NCI-H2029 treated with DMSO at 0.1 percent for 48 hours (cell line): Measurements from ENCODE around the gene TCEAL9.
"Not testable (repeated sequence)": the region's sequence is repeated elsewhere in the genome, so short reads cannot be mapped to it uniquely, and the experiment has no call there.

Experiments
- DNase-seq: peaks from one replicate; lab custom pipeline; 2025; lab: John Stamatoyannopoulos, UW

TCEAL9 gene, protein sequence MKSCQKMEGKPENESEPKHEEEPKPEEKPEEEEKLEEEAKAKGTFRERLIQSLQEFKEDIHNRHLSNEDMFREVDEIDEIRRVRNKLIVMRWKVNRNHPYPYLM

DNA sequence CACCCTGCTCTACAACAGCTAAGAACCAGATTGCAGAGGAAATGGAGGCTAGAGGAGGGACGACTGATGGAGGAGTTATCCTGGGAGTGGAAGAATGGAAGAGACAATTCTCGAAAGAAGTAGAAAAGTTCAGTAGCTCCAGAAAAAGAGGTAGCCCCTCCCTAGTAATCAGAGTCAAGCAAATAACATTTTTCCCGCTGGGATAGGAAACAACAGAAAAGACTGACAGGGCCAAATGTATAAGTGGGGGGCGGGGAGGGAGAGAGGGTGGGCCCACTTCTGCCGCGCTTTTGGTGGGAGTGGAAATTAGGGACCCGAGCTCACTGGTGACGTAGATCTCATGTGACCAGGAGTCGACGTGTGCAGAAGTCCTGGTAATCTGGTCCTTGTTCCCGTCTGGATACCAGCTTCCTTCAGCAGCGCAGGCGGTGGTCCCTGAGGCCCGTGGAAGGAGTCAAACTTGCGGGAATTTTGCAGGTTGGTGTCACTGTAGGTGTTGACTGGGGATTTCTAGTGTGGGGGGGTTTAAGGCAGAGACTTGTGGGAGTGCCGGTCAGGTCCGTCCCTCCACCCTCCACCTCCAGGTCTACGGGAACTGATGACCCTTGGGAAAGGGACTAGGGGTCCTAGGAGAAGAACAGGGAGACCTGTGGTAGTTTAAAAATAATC is at the start of gene TCEAL9:
Gene TCEAL9 (plus strand): TSS at position 377 of the 669 bp plus-strand sequence. CDS start 1,179 bp downstream, outside the sequence.
- peak; percentile 11 for DNase-seq

DNA sequence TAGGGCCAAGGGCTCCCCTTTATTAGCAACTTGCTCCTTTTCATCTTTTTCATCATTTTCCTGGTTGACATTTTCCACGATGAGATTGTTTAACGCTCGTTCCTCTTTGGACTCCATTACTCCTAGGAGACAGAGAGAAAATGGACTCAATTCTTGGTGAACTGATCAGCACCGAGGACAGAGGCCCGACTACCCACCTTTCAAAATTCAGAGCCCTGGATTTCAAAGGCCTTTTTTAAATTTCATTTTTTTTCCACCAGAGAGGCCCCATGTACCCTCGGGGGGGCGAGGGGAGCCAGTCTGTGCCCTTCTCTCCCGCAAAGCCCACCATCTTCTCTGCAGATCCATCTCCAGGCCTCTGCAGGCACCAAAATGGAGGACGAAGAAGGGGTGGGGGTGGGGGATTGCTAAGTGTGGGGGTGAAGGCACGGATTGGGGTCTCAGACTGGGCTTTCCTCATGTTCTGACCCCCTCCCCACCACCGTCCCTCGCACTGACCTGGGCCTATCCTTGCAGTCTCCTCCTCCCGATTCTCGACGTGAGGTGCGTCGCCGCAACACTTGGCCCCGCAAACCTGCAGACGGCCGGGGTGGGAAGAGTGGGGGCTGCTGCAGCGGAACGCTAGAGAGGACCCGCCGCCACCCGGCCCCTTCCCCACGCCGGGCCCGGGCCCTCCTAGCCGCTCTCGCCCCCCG is 46.3 kb upstream of the TCEAL9 start:
- no peak for DNase-seq

DNA sequence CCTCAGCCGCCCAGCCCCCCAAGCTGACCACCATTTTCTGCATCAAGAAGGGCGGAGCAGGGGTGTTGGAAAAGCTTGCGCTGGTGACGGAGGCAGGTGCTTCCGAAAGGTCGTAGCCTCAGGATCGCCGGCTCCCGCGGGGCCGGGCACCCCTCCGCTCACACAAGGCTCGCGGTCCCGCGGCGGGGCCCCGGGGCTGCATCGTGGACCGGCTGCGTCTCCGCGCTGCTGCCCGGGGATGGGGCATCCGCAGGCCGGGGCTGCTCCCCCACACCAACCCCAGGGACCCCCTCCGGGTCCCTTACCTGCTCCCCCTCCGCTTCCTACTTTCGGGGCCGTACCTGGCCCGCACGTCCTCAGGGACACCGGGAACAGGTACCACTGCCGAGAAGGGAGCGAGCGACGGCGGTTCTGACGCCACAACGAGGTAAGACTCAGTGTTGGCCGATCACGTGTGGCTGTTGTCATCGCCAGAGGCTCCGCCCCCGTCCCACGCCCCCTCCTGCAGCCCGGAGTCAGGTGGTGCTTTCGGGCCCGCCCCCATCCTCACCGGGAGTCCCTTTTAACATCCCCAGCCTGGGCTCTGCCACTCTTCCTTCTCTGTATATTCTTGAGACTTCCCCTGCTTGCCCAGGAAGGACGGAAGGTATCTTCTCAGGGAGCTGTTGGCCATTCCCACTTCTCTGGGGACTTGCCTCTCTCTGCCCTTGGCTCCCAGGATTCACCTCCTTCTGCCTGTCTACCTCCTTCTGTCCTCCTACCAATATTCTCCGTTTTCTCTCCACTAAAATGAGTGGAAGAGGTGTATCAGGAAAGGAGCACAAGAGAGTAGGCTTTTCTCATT is 45.5 kb upstream of the TCEAL9 start, which contains the start of gene BEX2:
Gene BEX2 (minus strand): TSS at position 436 of the 844 bp plus-strand sequence. CDS start 1,014 bp downstream, outside the sequence.
- peak; percentile 14 for DNase-seq

DNA sequence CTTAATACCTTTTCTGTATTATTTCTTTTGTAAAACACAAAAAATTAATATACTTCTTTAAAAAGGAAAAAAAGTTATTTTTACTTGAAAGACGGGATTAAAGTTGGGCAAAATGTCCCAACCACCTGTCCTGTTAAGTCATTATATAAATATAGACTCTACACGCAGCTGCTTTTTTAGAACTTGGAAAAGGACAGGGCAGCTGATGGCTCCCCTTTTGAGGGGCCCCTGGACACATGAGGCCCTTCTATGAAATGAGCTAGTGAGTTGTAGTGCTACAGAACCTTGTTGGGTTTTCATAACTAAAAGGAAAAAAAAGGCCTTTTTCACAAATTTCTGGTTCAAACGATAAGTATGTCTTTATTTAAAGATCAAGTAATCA is 44.9 kb upstream of the TCEAL9 start:
- no peak for DNase-seq

DNA sequence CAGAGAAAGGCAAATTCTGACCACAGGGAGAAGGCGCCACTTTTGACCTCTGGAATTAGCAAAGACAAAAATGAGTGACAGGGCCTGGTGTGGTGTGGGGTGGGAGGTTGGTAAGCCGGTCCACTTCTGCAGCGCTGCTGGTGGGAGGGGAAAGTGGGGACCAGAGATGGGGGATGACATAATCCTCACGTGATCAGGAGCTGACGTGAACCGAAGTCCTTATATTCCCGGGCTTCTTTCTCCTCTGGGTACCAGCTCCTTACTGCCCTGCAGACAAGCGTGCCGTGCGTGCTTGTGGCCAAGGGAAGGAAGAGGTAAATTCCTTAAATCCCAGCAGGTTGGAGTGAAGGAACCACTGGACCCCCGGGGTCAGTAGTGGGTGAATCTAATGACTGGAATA is 26.3 kb upstream of the TCEAL9 start, which contains the start of gene TCEAL7:
Gene TCEAL7 (plus strand): TSS at position 249 of the 400 bp plus-strand sequence. CDS start 1,165 bp downstream, outside the sequence.
- DNase-seq = no peak

GRCh38 chrX:103330681-103331288 is 25.5 kb upstream of the TCEAL9 start:
- no peak for DNase-seq

DNA sequence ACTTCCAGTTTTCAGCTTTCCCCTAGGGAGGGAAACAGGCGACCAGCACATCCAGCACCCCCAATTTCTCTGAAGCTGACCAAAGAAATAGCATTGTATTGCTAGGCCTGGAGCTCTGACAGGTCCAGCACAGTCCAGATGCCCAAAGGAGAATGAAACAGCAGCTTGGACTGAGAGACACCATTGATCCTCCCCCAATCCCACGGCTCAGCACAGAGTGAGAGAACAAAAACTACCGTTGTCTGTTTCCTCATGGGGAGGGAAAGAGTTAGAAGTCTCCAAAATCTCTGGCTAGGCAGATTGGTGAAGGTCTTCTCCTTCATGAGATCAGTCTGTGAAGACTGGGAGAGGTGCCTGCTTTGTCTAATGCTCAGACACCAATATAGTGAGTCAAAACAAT is 17.6 kb upstream of the TCEAL9 start:
- DNase-seq = no peak

DNA sequence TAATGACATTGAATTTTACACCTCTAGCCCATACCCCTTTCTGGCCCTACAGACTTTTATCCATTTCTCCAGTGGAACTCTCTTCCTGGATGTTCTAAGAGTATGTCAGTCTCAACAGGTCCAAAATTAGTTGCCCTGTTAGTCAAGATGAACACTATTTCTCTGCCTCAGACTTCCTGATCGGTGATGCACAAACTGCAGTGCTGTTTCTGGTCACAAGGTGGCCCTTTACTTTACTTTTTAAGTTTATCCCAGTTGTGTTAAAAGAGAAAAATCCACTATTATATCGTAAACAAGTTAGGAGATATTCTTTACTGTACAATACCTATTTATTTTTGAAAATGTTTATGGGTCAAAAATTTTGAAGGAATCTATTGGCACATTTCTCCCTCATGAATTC is 13.2 kb upstream of the TCEAL9 start:
- no peak for DNase-seq

GRCh38 chrX:103344606-103345005 is 11.7 kb upstream of the TCEAL9 start:
- no peak for DNase-seq

GRCh38 chrX:103347682-103348397 is 8.5 kb upstream of the TCEAL9 start:
- no peak for DNase-seq

GRCh38 chrX:103356858-103357257 is 552 bp downstream of the TCEAL9 start:
- no peak for DNase-seq

DNA sequence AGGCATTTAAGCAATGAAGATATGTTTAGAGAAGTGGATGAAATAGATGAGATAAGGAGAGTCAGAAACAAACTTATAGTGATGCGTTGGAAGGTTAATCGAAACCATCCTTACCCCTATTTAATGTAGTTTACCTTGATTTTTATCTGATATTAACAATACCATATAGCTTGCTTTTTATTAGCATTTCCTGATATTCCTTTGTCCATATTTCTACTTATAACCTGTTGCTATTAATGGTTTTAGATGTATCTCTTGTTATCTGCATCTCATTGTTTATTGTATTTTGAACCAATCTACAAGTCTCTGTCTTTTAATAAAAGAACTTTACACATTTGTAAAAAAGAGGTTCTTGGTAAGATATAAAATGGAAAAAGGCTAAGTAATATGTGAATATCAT is 1.6 kb downstream of the TCEAL9 start:
- no peak for DNase-seq

DNA sequence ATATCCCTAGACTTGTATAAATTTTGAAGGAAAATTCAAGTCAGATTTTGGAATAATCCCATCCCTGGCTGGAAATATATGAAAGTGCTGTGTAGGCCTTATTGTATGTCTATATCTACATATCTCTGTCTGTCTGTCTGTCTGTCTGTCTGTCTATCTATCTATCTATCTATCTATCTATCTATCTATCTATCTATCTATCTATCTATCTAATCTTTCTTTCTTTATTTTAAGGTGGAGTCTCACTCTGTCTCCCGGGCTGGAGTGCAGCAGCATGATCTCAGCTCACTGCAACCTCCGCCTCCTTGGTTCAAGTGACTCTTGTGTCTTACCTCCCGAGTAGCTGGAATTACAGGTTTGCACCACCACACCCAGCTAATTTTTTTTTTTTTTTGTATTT is 3.3 kb downstream of the TCEAL9 start:
- not testable (repeated sequence) for DNase-seq

DNA sequence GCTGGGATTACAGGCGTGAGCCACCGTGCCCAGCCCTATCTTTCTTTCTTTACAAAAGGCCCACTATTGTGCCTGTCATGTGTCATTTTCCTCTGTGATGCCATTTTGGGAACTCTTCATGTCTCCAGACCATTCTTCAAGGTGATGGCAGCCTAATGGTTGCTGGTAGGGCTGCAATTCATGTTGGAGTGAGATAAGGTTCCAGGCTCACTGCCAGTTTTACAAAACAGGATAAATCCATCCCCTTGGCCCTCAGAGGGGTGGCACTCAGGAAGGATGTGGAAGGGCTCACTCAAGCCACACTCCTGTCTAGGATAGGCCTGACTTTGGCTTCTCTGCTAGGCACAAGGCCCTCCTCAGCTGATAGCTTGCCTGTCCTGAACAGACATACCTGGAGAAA is 3.8 kb downstream of the TCEAL9 start:
- no peak for DNase-seq

DNA sequence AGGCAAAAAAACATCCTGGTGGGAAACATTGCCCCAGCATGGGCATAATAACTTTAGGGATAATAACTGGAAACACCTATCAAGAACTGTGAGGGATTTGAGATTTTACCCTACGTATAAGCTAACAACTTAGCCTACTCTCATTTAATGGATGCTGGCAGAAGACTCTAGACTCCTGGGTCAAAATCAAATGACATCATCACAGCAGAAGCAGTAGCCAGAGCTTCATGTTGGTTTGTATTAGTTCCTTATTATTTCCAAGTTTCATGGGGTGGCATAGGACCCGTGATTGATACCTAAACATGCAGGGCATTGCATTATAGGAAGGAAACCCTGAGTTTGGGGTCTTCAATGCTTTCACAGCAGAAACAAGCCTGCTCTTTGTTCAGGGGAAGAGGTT is 4.6 kb downstream of the TCEAL9 start:
- no peak for DNase-seq

GRCh38 chrX:103361798-103362197 is 5.5 kb downstream of the TCEAL9 start:
- no peak for DNase-seq

DNA sequence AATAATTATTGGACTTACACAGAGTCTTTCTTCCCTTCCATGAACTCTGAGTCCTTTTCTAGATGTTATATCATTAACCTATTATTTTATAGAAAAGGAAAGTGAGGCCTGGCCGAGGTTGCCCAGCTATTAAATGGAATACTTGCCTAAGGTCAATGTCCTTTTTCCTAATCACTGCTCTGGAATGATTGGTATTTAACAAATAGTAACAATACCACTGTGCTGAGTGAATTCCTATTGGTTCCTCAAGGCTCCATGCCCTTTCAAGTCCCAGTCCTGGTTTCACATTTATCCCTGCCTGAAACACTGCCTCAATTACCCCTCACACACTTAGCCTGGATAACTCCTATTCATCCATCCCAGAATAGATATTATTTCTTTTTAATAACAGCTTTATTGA is 6.2 kb downstream of the TCEAL9 start:
- DNase-seq = no peak

DNA sequence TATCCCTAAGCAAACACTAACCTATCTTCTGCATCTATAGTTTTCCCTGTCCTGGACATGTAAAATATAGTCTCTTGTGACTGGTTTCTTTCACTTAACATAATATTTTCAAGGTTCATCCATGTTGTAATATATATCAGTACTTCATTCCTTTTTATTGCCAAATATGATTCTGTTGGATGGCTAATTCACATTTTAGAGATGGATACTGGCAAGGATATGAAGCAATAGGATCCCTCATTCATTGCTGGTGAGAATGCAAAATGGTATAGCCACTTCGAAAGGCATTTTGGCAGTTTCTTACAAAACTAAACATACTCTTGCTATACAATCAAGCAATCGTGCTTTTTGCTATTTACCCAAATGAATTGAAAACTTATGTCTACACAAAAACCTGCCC is 6.7 kb downstream of the TCEAL9 start:
- DNase-seq = no peak

- DNase-seq = no peak
These were observed 11.2 kb downstream of the TCEAL9 start for GRCh38 chrX:103367502-103367901.

GRCh38 chrX:103369479-103369878 is 13.2 kb downstream of the TCEAL9 start:
- DNase-seq = no peak

DNA sequence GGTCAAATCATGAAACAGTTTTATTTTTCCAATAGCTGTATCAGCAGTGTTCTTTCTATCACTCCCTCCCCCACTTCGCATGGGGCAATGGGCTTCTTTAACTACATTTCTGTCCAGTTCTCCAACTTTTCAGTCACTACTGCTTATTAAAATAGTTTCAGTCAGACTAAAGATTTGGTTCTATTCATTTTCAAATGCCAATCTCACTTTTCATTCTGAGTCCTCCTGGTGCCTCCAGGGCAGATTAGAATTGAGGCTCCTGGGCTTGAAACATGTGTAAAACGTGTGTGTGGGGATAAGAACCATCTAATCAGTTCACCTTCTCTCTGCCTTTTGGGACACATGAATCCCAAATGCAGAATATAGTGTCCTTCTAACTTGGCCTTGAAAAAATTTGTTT is 16.6 kb downstream of the TCEAL9 start:
- DNase-seq = no peak
